NT2/D1 (cell line): ENCODE data around the gene DCAF8.

ENCODE experiments used
- SUZ12 ChIP-seq: IDR thresholded peaks from 2 replicates; pipeline ENCODE4 v1.6.1; 2011; ENCODE audit not compliant: insufficient read length, insufficient read depth; ENCODE audit errors: extremely low read depth
- YY1 ChIP-seq: IDR thresholded peaks from 2 replicates; pipeline ENCODE4 v1.6.1; 2011; ENCODE audit not compliant: insufficient read length, insufficient read depth
- ZNF274 ChIP-seq: IDR thresholded peaks from 2 replicates; pipeline ENCODE4 v1.6.1; 2011; ENCODE audit warnings: mild to moderate bottlenecking, low read depth, low read length

- TF ChIP-seq ZNF274 (no peak), SUZ12 (no peak), YY1 (no peak)
Measured at GRCh38 chr1:160256396-160257046, 5.8 kb downstream of the DCAF8 start.
